Measurements from ENCODE around the gene PRRX1.

PRRX1 gene

DNA sequence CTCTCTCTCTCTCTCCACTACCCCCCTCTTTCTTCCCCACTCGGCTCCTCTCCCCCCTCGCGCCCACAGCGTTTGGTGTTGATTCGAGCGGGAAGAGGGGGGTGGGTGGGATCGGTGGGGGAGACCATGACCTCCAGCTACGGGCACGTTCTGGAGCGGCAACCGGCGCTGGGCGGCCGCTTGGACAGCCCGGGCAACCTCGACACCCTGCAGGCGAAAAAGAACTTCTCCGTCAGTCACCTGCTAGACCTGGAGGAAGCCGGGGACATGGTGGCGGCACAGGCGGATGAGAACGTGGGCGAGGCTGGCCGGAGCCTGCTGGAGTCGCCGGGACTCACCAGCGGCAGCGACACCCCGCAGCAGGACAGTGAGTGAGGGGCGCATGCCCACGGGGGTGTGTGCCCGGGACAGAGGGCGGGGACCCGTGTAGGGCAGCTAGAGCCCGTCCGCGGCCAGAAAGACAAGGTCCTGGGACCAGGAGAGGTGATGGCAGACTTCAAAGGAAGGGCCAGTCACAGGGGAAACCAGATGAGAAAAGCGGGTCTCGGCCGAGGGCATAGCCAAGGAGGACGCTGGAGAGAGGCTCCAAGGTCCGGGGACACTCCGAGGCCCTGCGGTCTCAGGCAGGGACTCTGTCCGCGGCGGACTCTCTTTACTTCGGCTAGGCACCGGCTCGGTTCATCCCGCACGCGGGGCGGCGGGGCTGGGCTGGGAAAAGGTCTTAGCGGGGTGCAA is at the start of gene PRRX1:
Gene PRRX1, plus strand, starts transcription at position 39 of the 735 bp plus-strand sequence. Its CDS starts 88 bp downstream, at position 127.
- no peak for DNase-seq

GRCh38 chr1:170617591-170618330 is 46.2 kb upstream of the PRRX1 start:
- no peak for DNase-seq

DNA sequence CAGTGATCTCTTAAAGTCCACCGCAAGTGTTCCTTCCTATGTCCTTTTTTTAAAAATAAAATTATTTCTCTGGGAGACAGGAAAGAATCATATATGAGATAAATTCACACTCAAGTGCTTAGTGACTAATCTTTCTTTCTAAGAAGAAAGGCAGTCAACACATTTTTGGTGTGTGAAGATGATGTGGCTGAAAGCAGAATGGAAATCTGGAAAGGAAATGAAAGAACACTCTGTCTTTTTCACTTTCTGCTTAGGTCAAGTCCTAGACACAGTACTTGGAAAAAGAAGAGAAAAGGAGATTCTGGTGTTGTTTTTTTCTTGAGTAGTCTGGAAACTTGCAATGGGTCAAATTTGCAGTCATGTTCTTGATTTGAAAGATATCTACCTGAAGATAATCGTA is 45.5 kb upstream of the PRRX1 start:
- DNase-seq = no peak

GRCh38 chr1:170619241-170620028 is 44.5 kb upstream of the PRRX1 start:
- no peak for DNase-seq

DNA sequence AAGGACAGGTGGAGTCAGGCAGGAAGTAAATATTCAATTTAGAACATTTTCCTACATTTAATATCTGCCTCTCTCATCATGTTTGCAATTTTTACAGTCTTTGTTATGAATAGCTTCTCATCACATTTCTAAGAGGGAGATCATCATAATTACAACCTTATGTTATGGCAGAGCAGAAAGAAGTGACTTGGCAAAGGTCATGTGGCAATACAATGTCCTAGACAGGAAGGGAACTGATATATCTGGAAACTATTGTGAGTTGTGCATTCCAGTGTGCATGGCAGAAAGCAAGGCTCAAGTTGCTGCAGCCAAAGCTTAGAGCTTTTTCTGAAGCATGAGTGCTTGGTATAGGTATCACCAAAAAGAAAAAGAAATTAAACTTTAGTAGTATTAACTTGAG is 43.8 kb upstream of the PRRX1 start:
- no peak for DNase-seq

GRCh38 chr1:170623171-170623570 is 40.8 kb upstream of the PRRX1 start:
- DNase-seq = no peak

- DNase-seq = no peak
Measured at GRCh38 chr1:170624146-170624545, 39.8 kb upstream of the PRRX1 start.

- DNase-seq = no peak
Measured at GRCh38 chr1:170630977-170631376, 33.0 kb upstream of the PRRX1 start.

- no peak for DNase-seq
Measured at GRCh38 chr1:170634293-170634692, 29.6 kb upstream of the PRRX1 start.

DNA sequence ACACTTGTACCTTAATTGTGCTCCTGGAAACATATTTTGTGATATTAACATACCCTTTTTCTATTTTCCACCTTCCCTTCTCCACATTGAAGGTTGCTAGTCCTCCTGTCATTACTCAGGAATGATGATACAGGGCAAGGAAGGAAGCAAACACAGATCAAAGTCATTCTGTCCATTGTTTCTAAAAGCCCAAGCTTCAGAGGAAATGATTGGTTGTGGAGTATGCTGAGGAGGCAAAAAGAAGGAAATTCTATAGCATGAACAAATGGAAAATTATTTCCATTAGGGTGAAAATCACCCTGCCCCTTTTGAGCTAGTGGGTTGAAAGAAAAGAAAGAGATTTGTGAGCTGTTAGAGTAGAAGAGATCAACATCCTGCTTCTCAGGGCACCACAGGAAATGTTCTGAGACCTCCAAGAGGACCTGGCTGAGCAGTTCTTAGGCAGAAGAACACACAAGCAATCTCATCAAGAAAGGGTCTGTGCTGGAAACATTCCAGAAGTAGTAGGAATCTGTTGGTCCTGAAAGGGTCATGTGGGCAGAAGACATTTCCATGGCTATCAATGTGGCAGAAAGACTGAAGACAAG is 29.0 kb upstream of the PRRX1 start:
- DNase-seq = no peak

DNA sequence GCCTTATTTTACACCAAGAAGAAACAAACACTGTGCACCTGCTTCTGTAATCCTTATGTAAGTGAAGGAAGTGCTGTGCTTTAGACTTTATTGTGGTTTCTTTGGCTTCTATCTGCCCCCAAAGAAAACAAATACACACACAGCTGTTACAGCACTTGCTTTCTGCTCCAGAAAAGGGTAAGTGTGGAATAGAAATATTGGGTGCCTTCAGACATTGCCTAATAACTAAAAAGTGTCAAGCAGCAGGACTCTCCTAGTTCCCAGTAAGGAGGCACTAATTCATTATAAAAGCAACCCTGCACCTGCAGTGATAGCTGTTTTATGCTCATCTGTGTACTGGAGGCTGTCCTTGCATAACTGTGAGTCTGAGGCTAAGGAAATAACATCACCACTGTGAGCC is 23.4 kb upstream of the PRRX1 start:
- DNase-seq = no peak

- no peak for DNase-seq
Measured at GRCh38 chr1:170657275-170657853, 6.6 kb upstream of the PRRX1 start.

GRCh38 chr1:170659399-170660035 is 4.4 kb upstream of the PRRX1 start:
- DNase-seq = no peak

DNA sequence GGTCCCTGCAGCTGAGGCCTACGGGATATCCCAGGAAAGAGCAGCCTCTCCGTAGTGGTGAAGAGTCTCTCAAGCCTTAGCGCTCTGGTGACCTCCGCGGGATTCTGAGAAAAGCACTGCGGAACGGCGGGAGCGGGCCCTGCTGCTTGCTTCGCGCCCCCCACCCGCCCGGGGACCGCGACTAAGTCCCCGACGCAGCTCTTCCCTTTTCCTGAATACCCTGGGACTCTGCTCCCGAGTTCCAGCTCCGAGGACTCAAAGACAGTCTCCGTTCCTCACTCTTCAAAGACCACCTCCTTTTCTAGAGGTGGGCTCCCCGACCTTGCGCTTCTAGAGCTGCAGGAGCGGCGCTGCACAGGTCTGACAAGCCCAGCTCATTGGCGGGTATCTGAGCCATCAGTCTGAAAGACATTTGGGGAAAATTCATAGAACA is 3.6 kb upstream of the PRRX1 start:
- DNase-seq = no peak

DNA sequence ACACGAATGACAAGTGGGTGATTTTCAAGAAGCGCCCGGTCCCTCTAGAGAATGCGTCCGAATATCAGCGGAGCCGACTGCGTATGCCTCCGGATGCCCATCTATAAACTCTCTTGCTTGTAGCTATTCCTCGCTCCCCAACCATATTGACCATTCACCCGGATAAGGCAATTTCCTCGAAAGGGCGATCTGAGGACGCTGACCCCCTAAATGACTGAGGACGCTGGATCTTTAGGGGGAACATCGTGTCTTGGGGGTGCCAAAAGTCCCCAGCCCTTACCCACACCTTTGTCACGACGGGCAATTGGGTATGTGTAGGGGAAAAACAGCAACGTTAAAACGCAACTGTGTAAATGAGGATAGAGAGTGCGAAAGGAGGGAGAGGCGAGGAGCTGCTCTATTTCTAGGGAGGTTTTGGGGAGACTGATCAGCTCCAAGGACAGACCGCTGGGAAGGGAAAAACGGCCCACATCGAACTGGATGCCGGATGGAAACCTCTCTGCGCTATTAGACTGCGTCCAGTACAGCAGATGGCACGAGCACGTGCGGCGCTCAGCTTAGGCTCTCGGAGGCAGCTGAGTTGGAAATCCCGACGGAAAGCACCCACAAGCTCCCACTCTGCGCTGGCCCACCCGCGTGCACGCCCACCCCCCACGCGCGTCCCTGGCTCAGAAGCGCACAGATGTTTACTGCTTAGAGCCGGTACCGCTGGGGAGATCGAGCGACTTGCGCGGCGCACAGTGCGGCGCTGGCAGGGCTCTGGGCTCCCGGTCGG is 2.9 kb upstream of the PRRX1 start:
- no peak for DNase-seq

- DNase-seq = no peak
Measured at GRCh38 chr1:170661646-170662411, 2.1 kb upstream of the PRRX1 start.

- DNase-seq = no peak
Measured at GRCh38 chr1:170662561-170663403, 1.1 kb upstream of the PRRX1 start.

DNA sequence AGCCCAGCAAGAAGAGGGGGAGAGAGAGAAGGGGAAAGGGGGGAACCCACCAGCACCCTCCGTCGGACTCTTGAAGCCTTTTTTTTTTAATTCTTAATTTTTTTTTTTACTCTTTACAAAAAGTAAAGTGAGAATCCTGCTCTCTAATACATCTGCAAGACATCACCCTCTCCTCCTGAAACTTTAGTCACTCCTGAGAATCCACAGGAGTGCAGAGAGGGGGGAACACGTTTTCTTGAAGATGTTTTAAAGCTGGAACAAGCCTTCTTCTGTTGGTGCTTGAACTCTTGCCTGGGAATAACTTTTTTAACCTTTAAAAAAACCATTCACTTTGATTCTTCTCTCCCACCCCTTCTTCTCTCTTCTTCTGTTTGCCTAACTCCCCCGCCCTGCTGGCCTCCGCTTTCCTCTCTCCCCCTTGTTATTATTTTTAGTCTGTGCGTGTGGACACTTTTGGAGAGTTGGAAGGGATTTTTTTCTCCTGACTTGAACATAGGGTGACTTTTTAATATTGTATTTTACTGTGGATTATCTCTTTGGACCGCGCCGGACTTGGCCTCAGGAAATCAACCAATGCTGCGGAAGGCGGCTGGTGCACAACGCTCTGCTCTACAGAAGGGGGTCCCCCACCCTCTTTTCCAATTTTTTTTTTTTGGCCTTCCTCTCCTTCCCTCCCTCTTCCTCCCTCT is 383 bp upstream of the PRRX1 start:
- DNase-seq = no peak
